K562 treated with DMSO at 1 percent for 24 hours (cell line): ENCODE data around the gene ADCK2. TPM values are rescaled to one million over a fixed set of nuclear protein-coding genes. Genes with fewer than 3 reads are reported as not detected.

Source experiments
- total RNA-seq: library from RNA; unstranded; fragments of 300-600 nt; gene quantifications from 2 replicates; pipeline ENCODE4 v1.2.3, GENCODE V29; 2022; ENCODE audit warnings: low read depth; ENCODE audit not compliant: insufficient read depth

Gene ADCK2, protein sequence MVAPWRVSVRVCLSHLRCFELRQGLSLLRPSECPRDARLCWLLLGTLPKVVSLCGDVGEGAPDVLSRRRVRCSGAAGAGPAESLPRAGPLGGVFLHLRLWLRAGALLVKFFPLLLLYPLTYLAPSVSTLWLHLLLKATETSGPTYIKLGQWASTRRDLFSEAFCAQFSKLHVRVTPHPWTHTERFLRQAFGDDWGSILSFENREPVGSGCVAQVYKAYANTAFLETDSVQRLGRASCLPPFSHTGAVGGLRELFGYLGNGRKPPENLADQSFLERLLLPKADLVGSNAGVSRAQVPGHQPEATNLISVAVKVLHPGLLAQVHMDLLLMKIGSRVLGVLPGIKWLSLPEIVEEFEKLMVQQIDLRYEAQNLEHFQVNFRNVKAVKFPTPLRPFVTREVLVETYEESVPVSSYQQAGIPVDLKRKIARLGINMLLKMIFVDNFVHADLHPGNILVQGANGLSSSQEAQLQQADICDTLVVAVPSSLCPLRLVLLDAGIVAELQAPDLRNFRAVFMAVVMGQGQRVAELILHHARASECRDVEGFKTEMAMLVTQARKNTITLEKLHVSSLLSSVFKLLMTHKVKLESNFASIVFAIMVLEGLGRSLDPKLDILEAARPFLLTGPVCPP
- 39.5 and 39.6 TPM in 2 replicates for total RNA-seq

DNA sequence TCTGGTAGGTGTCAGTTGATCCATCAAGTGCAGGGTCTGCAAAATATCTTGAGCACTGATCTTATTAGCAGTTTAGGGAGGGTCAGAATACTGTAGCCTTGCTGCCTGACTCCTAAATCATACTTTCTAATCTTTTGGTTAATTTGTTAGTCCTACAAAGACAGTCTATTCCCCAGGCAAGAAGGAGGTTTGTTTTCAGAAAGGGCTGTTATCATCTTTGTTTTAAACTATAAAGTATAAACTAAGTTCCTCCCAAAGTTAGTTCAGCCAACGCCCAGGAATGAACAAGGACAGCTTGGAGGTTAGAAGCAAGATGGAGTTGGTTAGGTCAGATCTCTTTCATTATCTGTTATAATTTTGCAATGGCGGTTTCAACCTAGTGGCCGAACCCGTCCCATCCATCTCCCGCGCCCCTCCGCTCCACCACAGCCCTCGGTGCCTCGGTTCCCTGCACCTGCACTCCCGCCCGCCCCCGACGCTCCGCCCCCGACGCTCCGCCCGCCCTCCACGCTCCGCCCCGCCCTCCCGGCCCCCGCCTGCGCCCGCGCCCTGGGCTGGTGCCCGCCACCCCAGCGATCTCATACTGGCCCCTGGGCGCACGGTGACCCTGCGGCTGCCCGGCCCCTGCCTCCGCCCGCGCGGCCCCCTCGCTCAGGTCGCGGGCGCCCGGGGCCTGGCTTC lies at the start of gene ADCK2:
ADCK2 (plus strand) TSS at position 564 of the 681 bp plus-strand sequence. CDS start 386 bp downstream, outside the sequence.

DNA sequence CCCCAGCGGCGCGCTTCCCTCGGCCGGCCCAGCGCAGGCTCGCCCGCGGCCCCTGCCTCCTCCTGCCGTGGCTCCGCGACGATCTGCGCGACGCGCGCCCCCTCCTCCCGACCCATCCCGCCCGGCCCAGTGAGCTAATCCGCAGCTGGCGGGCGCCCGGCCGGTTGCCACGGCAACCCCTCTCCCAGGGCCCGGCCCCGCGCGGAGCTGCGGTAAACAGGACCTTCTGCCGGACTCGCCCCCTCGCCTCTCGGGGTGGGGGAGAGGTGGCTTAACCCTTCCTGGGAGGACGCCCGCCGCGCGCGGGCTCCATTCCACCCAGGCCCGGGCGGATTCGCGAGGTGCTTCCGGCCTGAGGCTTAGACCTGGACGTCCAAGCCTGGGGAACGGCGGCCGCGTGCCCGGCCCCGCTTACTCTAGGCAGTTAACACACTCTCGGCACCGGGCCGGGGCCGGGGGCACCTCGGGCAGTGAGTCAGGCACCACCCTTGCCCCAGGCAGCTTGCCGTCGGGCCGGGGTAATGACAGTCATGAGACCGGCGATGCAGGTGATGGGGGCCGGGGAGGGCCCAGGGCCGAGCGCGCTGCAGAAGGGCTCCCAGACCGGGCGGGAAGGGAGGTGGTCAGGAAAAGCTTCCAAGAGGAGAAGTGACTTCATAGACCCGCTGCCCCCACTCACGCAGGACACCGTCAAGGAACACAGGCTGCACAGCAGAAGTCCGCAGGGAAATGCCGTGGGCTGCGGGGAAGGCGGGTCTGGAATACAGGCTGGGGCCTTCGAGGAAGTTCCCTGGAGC lies 31.8 kb upstream of the ADCK2 start, which contains the start of gene DENND2A:
DENND2A (minus strand) TSS at position 87 of the 797 bp plus-strand sequence. CDS start 38,416 bp downstream, outside the sequence.

GRCh38 chr7:140696680-140697446 lies 24.1 kb downstream of the ADCK2 start, which contains the start of gene NDUFB2:
Gene NDUFB2, plus strand, starts transcription at chr7:140696708. Its CDS starts 37 bp downstream, at chr7:140696745.

Other genes starting within 250 kb of the ADCK2 start
- gene MKRN1, start 193.4 kb upstream of the ADCK2 start, total RNA-seq, result 103 and 105 TPM in 2 replicates
- gene DENND2A, start 32.1 kb upstream of the ADCK2 start, total RNA-seq, result 0.07 TPM in 1 of 2 replicates, not detected in the other
- 388 and 428 TPM in 2 replicates for gene NDUFB2, start 23.8 kb downstream of the ADCK2 start, total RNA-seq